Activated CD4-positive, alpha-beta T cell treated with anti-CD3 and anti-CD28 coated beads for 48 hours (primary cell): Measurements from ENCODE around the gene ARIH2.

Source experiments
- DNase-seq: peaks from one replicate; pipeline ENCODE4 v3.0.0-alpha.2; 2020

Gene ARIH2

DNA sequence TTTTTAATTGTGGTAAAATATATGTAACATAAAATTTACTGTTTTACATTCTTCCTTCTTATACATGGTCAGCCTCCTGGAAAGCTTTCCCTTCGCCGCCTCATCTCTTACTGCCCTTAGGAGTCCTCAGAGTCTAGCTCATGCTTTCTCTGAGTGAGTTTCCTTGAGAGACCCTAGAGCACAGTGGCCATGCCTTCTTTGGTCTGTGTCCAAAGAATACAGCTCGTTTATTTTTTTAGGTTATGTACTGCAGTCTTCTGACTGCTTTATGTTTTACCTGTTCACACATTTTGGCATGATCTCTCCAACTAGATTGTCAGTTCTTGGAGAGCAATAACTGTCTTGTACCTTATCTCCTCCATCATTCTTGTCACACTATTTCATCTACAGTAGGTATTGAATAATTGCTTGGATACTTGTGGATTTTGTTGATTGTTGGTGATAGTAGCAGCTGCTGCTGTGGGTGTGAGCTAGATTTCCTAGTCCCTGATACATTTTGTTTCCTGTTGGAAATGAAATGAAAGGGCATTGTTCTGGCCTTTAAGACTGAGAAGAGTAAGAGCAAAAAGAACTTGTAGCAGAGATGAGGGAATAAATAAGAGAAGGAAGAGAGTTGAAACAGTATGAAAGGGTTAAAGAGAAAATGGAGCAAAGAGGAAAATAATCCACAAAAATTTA lies 10.9 kb downstream of the ARIH2 start:
- DNase-seq = no peak

DNA sequence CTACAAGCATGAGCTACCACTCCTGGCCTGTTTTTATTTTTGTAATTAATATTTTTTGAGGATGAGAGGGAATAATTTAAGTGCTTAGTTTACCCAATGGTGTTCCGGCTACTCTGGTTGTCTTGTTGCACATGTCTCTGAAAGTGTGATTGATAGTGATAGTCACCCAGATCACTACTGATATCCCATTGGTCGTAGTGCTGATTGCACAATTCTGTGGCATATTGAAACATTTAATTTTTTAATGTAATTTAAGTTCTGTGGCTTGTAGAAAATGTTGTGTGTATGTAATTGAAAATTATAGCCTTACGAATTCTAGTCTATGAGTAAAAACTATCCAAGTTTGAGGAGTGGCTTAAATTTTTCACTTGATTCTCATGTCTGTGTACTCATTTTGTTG lies 11.9 kb downstream of the ARIH2 start:
- DNase-seq = no peak

DNA sequence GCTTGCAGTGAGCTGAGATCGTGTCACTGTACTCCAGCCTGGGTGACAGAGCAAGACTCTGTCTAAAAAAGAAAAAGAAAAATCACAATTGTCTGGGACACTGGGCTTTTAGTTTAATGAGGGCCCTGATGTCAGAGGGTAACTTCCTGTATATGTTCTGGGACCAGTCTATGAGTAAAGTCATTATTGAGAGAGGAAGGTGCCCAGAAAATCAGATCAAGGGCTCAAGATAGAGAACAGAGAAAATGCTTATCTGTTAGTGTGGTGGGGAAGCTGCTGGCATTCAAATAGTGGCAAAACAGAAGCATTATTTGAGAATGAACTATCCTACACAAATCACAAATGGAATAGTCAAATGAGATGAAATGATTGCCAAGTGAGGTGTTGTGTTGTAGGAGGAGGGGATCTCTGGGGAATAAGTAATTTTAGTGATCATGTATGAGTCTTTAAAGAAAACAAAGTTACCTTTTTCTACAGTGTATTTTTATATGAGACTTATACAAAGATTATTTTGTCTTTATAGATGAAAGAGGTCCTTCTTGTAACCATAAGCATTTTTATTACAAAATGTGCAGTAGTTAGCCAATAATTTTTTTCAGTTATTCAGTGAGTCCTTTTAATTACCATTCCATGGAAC lies 13.4 kb downstream of the ARIH2 start:
- no peak for DNase-seq

DNA sequence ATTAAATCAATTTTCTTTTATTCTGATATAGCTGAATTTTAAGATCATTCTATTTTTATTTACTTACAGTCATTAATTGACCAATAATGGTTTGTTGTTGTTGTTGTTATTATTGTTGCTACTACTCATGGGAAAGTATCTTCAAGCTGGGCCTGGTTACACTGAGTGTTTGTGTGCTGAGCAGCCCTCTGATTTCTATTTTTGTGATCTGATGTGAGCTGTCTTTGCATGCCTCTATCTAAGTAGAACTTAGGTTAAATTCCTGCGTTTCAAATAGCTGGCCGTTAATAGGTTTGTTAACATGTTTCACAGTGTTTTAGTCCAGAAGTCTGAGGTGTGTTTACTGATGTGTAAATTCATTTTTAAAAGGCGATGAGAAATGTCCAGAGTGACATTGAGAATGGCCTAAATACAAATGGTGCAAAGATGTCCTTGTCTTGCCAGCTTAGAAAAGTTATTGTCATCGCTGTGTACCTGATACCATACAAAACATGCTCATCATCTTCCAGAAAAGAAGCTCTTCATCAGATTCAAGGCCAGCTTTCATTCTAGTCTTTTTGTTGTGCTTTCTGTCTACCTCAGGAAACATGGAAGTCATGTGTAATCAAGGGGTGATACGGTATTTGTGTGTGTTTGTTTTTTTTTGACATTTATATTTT lies 15.8 kb downstream of the ARIH2 start:
- no peak for DNase-seq

DNA sequence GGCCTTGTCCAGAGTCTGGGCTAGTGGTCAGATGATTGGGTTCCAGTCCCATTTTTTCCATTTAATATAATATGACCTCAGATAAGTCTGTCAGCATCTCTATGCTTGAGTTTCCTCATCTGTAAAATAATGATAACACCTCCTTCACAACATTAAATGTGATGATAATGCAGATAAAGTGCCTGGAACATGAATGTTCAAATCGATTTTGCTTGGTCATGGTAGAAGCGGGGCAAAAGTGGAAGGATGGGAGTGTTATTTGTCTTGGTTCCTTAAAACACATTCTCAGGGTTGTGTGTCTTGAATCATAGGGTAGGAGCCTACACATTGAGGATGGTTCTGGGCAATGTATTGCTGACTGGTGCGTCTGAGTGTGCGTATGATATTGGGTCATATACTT lies 16.9 kb downstream of the ARIH2 start:
- DNase-seq = no peak

DNA sequence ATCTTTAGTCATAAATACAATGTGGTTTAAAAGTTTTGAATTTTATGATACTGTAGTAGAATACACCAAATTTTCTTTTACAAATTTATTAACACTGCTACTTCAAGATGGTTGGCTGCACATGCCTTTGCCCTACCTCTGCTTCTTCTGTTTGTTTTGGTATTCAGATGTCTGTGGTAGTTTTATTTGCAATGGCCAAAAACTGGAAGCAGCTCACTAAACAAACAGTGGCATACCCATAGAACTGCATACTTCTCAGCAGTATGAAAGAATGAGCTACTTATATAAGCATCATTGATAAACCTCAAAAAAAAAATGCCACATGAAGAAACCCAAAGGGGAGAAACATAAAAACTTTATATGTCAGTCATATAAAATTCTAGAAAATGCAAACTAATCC lies 19.5 kb downstream of the ARIH2 start:
- DNase-seq = no peak

DNA sequence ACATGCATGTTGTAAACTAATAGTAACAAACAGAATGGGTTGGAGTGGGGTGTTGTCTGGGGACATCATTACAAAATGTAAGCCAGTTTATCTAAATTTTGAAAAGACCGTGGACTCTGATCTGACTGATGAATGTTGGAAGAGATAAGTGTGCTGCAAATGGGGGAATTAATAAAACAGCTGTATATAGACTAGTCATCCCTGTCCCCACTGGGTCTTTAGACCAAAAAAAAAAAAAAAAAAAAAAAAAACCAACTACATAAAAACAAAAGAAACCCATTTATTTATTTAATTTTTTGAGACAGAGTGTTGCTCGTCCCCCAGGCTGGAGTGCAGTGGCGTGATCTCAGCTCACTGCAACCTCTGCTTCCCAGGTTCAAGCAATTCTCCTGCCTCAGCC lies 20.0 kb downstream of the ARIH2 start:
- no peak for DNase-seq

DNA sequence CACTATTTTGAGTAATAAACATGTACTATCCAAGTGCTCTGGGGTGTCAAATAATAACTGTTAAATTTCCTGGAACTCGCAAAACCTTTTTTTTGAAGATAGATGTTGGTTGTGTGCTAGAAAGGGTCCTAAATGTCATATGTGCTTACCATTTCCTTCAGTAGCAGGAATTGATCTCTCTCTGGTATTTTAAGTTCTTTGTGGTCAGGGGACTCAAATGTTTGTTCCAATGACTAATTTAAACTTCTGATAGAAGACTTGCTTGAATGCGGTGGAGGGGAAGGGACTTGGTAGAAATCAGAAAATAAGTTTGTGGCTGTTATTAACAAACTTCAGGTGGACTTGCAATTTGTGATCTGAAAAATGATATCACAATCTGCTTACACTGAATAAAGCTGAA lies 26.8 kb downstream of the ARIH2 start:
- no peak for DNase-seq

DNA sequence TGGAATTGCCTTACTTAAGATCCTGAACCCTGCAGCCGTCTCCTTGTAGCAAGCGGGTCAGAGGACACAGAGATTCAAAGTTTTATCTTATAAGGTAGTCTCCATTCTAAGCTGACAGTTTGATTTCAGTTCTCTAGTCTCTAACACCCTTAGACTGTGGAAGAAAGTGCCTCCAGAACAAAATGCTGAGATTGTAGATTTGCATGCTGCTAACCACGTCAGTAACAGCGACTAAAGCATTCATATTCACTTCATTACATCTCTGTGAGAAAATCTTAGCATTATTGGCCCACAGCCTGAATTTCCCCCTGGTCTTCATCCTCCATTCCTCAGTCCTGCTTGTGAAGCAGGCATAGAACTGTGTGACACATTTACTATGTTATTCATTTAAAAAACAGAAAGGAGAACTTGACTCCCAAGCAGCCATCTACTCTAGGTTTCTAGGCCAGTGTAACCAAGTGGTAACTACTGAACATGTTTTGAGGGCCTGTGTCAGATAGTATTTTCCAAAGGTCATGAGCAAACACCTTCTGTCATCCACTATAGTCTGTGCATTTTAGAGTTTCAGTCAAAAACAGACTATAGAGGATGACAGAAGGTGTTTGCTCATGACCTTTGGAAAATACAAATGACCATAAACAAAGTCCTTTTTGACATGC lies 27.4 kb downstream of the ARIH2 start:
- DNase-seq = no peak

DNA sequence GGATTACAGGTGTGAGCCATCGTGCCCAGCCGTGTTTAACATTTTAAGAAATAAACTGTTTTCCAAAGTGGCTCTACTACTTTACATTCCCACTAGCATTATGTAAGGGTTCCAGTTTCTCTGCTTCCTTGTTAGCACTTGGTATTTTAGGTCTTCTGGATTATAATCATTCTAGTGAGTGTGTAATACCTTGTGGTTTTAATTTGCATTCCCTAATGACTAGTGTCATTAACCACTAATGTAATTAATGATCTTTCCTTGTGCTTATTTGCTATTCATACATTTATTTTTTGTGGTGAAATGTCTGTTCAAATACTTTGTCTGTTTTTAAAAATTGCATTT lies 30.7 kb downstream of the ARIH2 start:
- DNase-seq = no peak

DNA sequence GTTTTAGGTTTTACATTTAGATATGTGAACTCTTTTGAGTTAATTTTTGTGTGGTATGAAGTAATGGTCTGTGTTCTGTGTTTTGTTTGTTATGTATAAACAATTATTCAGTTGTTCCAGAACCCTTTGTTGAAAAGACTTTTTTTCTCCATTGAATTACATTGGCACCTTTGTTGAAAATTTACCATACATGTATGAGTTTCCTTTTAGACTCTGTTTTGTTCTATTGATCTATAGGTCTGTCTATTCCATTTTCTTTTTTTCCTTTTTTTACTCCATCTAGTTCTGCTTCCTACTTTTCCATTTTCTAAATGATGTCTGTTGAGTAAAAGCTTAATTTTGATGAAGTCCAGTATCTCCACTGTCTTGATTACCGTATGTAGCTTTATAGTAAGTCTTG lies 31.4 kb downstream of the ARIH2 start:
- no peak for DNase-seq

DNA sequence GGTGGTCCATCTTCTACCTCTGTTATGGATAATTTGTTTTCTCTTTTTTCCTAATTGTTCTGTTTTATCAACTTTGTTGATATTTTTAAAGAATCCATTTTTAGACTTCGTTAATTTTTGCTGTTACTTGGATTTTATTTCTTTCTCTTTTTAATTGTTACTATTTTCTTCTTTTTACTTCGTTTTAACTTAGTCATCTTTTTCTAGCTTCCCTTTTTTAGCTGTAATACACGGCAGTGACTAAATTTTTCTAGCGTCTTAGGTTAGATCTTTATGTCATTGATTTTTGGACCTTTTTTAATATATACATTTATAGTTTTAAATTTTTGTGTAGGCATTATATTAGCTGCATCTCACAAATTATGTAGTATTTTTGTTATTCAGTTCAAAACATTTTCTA lies 33.1 kb downstream of the ARIH2 start:
- DNase-seq = no peak

DNA sequence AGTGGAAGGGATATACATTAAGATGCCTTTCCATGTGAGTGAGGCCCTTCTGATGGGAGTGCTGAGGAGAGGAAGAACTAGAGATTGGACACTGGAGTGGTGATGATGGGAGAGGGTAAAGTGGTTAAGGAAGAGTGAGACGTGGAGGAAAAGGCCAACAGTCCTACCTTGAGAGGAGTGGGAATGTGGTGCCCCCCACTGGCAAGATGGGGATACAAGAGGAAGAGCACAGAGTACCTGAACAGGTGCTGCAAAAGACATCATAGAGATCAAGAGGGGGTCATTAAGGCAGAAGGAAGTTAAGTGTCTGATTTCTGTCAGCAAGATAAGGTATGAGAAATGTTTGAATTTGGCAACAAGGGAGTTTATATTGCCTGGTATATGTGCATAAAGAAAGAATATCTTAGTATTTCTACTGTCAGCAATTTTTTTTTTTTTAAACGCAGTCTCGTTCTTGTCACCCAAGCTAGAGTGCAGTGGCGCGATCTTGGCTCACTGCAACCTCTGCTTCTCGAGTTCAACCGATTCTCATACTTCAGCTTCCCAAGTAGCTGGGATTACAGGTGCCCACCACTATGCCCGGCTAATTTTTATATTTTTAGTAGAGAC lies 34.0 kb downstream of the ARIH2 start:
- DNase-seq = peak; percentile 47

DNA sequence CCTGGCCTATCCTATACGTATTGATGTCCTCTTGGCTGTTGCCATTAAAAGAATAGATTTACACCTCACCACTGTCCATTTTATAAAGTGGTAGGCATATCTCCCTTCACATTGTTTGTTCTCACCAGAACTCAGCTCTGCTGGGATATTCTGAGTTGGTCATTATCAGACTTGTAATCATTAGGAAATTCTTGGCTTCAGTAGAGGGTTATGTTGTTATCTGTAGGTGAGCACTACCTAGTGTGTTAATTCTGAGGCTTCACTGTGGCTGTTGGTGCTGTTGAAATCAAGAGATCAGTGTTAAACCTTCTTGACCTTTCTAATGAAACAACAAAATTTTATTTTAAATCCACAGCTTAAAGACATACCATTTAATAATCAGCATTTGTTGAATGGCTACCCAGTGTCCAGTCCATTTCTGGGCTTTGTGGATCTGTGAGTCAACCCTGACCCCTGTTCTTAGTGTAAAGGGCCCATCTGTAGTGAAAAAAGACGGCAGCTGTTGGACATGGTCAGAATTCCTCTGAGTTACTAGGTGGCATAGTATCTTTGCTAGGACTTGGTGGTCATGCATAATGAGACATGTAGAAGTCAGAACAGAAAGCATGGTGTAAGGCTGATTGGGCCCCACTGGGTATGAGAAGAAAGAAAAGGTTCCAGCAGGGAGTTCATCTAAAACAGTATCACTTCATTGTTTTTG lies 38.5 kb downstream of the ARIH2 start:
- DNase-seq = no peak

DNA sequence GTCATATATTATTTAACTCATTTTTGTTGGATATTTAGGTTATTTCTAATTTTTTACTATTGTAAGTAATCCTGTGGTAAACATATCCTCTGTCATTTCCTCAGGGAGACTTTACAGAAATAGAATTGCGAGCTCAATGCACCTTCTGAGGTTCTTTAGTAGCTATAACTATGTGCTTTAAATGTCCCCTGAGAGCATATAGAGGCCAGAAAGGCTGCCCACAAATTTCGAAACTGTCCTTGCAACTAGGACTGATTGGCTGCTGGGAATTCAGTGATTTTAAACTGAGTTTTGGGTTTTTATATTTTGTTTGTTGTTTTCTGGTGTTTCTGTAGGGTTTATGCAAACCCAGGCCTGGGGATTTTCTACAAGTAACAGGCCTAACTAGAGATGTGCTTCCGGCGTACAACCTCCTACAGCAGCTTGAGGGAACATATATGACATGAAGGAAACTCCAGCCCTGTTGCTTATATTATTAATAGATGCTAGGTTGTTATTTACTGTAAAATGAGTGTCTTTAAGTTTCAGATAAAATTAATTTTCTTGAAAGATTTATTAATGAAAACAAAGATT lies 42.3 kb downstream of the ARIH2 start:
- no peak for DNase-seq

DNA sequence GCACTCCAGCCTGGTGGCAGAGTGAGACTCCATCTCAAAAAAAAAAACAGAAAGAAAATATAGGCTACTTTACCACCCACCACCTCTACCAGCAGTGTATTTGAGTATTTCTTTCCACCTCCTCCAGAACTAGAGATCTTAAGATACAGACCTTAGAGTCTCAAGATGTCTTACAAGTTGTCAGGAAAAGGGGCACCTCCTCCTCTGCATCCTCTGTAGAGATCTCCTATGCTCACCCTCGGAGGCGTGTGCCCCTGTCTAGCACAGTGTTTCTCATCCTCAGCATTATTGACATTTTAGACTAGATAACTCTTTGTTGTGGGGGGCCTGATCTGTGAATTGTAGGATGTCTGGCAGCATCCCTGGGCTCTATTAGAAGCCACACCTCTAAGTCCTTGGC lies 43.7 kb downstream of the ARIH2 start:
- no peak for DNase-seq

DNA sequence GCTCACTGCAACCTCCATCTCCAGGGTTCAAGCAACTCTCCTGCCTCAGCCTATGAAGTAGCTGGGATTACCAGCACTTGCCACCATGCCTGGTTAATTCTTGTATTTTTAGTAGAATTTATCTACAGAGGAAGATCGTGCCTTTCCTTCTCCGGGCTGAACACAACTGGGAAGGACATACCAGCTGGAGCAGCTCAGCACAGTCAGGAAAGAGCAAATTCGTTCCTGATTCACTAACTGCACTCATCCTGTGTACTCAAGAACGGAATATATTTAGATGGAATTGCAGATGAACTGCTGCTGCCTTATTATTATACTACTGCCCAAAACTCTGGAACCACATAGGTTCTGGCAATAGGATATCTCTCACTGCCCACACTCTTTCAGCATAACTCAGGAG lies 44.3 kb downstream of the ARIH2 start:
- no peak for DNase-seq

DNA sequence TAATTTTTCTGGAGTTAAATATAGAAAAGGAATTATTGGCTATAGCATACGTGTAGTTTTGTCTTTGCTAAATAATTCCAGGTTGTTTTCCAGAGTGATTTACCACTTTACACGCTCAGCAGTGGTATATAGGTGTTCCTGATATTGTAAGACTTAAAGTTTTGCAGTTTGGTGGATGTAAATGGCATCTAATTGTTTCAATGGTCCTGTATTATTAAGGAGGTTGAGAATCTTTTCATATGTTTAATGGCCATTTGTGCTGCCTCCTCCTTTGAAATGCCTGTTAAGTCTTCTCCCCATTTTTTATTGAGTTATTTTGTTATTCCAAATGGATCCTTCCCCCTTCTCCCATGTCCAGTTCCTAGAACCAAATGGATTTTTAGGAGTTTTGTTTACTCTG lies 44.9 kb downstream of the ARIH2 start:
- no peak for DNase-seq

DNA sequence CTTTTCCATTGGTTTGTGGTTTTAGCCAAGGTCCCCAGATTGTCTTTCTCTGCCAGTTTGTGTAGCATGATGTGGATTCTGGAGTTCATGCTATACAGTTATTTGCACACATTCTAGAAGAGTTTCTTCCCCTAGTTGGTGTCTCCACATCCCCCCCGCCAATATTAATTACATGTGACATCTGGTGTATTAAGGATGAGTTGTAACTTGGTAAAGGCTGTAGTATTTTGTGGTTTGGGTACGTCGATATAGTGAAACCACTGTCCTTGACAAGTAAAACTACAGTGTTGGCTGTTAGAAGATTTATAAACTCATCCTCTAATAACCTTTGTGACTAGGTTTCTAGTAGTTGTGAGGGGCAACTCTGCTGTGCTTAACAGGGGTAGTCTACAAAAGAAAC lies 47.7 kb downstream of the ARIH2 start:
- no peak for DNase-seq

DNA sequence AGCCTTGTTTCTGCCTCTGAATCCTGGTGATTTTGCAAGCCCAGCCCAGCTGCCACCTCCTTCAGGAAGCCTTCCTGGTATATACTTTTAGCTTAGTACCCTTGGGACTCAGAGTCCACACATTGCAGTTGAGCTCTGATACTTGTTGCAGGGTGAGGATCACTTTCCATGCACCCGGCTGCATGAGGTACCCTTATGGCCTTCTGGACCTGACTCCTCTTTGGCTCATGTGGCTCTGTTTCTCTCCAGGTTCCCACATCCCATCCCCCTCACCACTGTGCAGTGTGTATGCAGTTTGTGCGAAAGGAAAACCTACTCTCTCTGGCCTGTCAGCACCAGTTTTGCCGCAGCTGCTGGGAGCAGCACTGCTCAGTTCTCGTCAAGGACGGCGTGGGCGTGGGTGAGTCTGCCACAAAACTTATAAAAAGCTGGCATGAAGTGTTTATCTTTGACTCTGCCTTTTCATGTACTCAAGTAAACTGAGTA lies 48.3 kb downstream of the ARIH2 start:
- DNase-seq = peak; percentile 57

DNA sequence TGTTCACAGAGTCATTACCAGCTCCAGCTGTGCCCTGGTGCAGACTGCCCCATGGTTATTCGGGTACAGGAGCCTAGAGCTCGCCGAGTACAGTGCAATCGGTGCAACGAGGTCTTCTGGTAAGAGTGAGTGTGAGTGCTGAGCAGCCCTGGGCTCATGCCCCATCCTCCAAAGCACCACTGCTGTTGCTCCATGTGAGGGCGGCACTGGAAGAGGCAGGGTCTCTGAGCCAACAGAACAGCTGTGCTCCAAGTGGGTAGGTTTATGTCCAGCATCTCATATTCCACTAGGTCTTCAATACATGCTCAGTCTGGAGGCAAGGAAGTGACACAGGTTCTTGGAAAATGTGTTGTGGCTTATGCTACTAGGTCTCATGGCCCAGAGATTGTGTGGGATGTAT lies 51.9 kb downstream of the ARIH2 start:
- no peak for DNase-seq

DNA sequence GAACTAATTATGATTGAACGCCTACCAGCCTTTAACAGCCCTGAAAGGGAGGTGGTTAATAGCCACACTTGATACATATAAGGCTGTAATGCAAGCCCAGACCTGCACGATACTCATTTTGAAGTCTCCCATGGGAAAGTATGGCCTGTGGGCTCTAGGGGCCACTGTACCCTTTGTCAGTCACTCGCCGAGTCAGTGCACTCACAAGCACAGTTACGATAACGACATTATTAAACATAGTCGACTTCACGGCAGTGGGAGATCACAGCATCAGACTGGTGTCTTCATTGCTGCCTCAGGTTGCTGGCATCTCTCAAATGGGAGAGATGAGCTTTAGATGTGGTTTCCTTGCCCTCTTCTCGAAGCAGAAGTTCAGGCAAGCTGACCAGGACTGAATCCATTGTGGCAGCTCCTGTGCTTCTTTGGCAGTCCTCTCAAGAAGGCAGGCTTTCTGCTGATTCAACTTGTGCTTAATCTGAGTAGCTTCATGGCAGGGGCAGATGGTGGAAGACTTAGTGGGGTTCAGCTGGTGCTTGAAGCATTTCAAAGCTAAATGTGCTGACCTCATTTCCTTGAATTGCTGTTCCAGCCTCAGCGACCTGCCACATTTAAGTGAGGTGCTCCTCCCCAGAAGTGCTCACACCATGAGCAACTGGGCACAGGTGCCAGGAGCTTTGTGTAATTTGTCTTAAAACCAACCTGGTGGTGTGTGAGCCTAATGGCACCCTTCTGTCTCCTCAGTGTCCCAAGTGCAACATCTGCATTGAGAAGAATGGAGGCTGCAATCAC lies 55.6 kb downstream of the ARIH2 start:
- DNase-seq = no peak
